Fibroblast of skin of left biceps (primary cell): ENCODE results near the gene KLF11.
"Not testable (repeated sequence)": the region's sequence is repeated elsewhere in the genome, so short reads cannot be mapped to it uniquely, and the experiment has no call there.

ENCODE experiments used
- DNase-seq, 2 experiments: peaks; one replicate each; pipeline ENCODE4 v3.0.0-alpha.2; 2013; ENCODE audit warnings: low read depth in 2 of 2

The KLF11 gene

GRCh38 chr2:10009811-10010781 is 33.3 kb upstream of the KLF11 start:
- no peak for DNase-seq

GRCh38 chr2:10010861-10011605 is 32.3 kb upstream of the KLF11 start:
- not testable (repeated sequence) for DNase-seq

GRCh38 chr2:10011606-10012325 is 31.6 kb upstream of the KLF11 start:
- not testable (repeated sequence) for DNase-seq

GRCh38 chr2:10012366-10012962 is 30.9 kb upstream of the KLF11 start:
- not testable (repeated sequence) for DNase-seq

GRCh38 chr2:10012963-10013461 is 30.3 kb upstream of the KLF11 start:
- DNase-seq = no peak

GRCh38 chr2:10013651-10014417 is 29.5 kb upstream of the KLF11 start:
- not testable (repeated sequence) for DNase-seq

- no peak for DNase-seq
Measured at GRCh38 chr2:10014418-10015190, 28.7 kb upstream of the KLF11 start.

- not testable (repeated sequence) for DNase-seq
Measured at GRCh38 chr2:10015376-10015989, 27.9 kb upstream of the KLF11 start.

- DNase-seq = no peak
Measured at GRCh38 chr2:10016001-10016801, 27.1 kb upstream of the KLF11 start.

- DNase-seq = no peak
Measured at GRCh38 chr2:10016802-10017258, 26.5 kb upstream of the KLF11 start.

GRCh38 chr2:10017313-10017941 is 25.9 kb upstream of the KLF11 start:
- no peak for DNase-seq

GRCh38 chr2:10019174-10019573 is 24.2 kb upstream of the KLF11 start:
- DNase-seq = no peak

- DNase-seq = no peak
Measured at GRCh38 chr2:10019602-10020400, 23.5 kb upstream of the KLF11 start.

- no peak for DNase-seq
Measured at GRCh38 chr2:10022041-10022421, 21.3 kb upstream of the KLF11 start.

- DNase-seq = no peak
Measured at GRCh38 chr2:10022445-10022844, 20.9 kb upstream of the KLF11 start.

- no peak for DNase-seq
Measured at GRCh38 chr2:10022966-10023662, 20.2 kb upstream of the KLF11 start.
